ENCODE data around the gene MTERF4. TPM values are rescaled to one million over a fixed set of nuclear protein-coding genes. Genes with fewer than 3 reads are reported as not detected.

MTERF4 gene
- total and polyA plus RNA-seq, 2 of the 8 experiments (the other 6 are each of a cell fraction or from before 2014, with no cell fraction given), result 25.9 to 28.5 TPM

- no peak overlapping the region for H2BK5ac ChIP-seq (ENCODE audit: low read depth, low read length)
- no peaks in the 10 kb centered on the region for H3K9me3 ChIP-seq (ENCODE audit: insufficient read depth in 2 of 2, low read depth in 1 of 2, low read length in 1 of 2)
- no peaks in the 10 kb centered on the region for H3K79me2 ChIP-seq (ENCODE audit: control insufficient read depth in 1 of 2, insufficient read depth in 2 of 2, low read length in 2 of 2)
- H3K4me3 ChIP-seq (ENCODE audit: extremely low read depth in 1 of 4, insufficient read depth in 2 of 4, low read depth in 3 of 4, low read length in 4 of 4), result no peak overlapping the region
- no peaks in the 10 kb centered on the region for H3K79me1 ChIP-seq (ENCODE audit: low read depth, low read length)
- H3K4me1 ChIP-seq (replicated peaks in 1 of 4; ENCODE audit: control insufficient read depth in 3 of 4, insufficient read depth in 4 of 4, low read length in 3 of 4), result no peaks in the 10 kb centered on the region
- no peak overlapping the region for H3K4me2 ChIP-seq (ENCODE audit: insufficient read depth in 1 of 2, low read depth in 2 of 2, low read length in 2 of 2)
- H3K27ac ChIP-seq (ENCODE audit: low read depth, low read length), result no peak overlapping the region
- peaks cover 1 to 9% of the 10 kb centered on the region in 2 experiments for H4K20me1 ChIP-seq (replicated peaks in 1 of 2; ENCODE audit: control insufficient read depth in 1 of 2, insufficient read depth in 2 of 2, low read length in 2 of 2)
- H2BK15ac ChIP-seq (ENCODE audit: low read length), result no peak overlapping the region
- H3K14ac ChIP-seq (ENCODE audit: insufficient read length), result no peak overlapping the region
- CTCF ChIA-PET (ENCODE audit: partially characterized antibody), result interaction anchor here (1.2 to 1.9 kb wide), 4 partner anchors 64 to 208 kb away, joined by 3 to 5 read pairs (median 4); no protein-coding TSS in a partner anchor
- WGBS, 2 experiments (ENCODE audit: extremely low coverage in 1 of 2, insufficient coverage in 1 of 2, insufficient read length in 1 of 2, insufficient replicate concordance in 2 of 2, low coverage in 1 of 2, low lambda C conversion rate in 2 of 2, missing lambda C conversion rate in 1 of 2), result 89% methylated on average over 30 of the region's 30 CpGs; no CpG with 5 or more reads in 1 of the 2 experiments
- no peaks in the 10 kb centered on the region for H3K23me2 ChIP-seq (ENCODE audit: low read depth, low read length)
- no peak overlapping the region for H3K23ac ChIP-seq (ENCODE audit: insufficient read length)
- H3K56ac ChIP-seq (replicated peaks; ENCODE audit: insufficient read length, low read depth, low read length), result no peak overlapping the region
- H4K5ac ChIP-seq (ENCODE audit: insufficient read length, low read depth, low read length), result no peak overlapping the region
- H2AFZ ChIP-seq (ENCODE audit: low read length), result no peak overlapping the region
- no peak for FAIRE-seq
- no peak overlapping the region for H3K9ac ChIP-seq (replicated peaks in 1 of 4; ENCODE audit: extremely low read depth in 1 of 4, low read depth in 3 of 4, low read length in 3 of 4)
- no peaks in the 10 kb centered on the region for H3K27me3 ChIP-seq (replicated peaks in 1 of 4; ENCODE audit: control insufficient read depth in 3 of 4, extremely low read depth in 1 of 4, insufficient read depth in 3 of 4, low read length in 3 of 4)
- no peak overlapping the region for H2BK12ac ChIP-seq (ENCODE audit: low read depth, low read length)
- H3K4ac ChIP-seq (replicated peaks; ENCODE audit: insufficient read length, low read depth, low read length), result no peak overlapping the region
- no peak overlapping the region for H3K18ac ChIP-seq (ENCODE audit: extremely low read depth, low read length)
- H2BK120ac ChIP-seq (replicated peaks; ENCODE audit: low read depth, low read length), result no peak overlapping the region
- no peak for DNase-seq (ENCODE audit: low read depth in 1 of 2, low spot score in 2 of 2)
- H4K8ac ChIP-seq (ENCODE audit: extremely low read depth, insufficient read depth, low read length), result no peak overlapping the region
- POLR2A ChIA-PET (ENCODE audit: partially characterized antibody), result no interaction called here
- no peak overlapping the region for H4K91ac ChIP-seq (replicated peaks; ENCODE audit: insufficient read length, low read length)
- H2BK20ac ChIP-seq (ENCODE audit: low read length), result no peak overlapping the region
- H2AK5ac ChIP-seq (ENCODE audit: low read depth, low read length), result no peak overlapping the region
- H3K36me3 ChIP-seq (ENCODE audit: control insufficient read depth in 2 of 4, insufficient read depth in 4 of 4, low read length in 3 of 4), result no peaks in the 10 kb centered on the region
- TF ChIP-seq SP4 (IDR thresholded peaks at IDR 0.05; ENCODE audit: low read length), result no peak
- TF ChIP-seq SIRT6 (IDR thresholded peaks at IDR 0.05; ENCODE audit: low read length), result no peak
- no peak for TF ChIP-seq ATF2 (IDR thresholded peaks at IDR 0.05; ENCODE audit: low read length)
Observed at GRCh38 chr2:241048149-241048948, 53.7 kb downstream of the MTERF4 start.

Data from H1 (cell line).